Panc1 (cell line): ENCODE data around the gene ABHD15. TPM values are rescaled to one million over a fixed set of nuclear protein-coding genes. Genes with fewer than 3 reads are reported as not detected.

Experiments used
- ATAC-seq: fragments of 200-7000 bp; cut with Tn5 transposase; 2 replicates; pipeline ENCODE4 v1.9.1; 2020; ENCODE audit warnings: mild to moderate bottlenecking, moderate library complexity
- BruUV-seq: library from RNA; stranded (reverse); fragments of 400-500 nt; replicated peaks from 2 replicates; lab custom pipeline; 2021; lab: Mats Ljungman, UMichigan
- CTCF ChIA-PET: fragments of 300-600 bp; sonication (Branson Sonifier 250); formaldehyde crosslinking; loops from one replicate; lab custom pipeline; 2022; ENCODE audit warnings: antibody characterized with exemption; lab: Charles Lee
- POLR2A ChIA-PET: fragments of 300-600 bp; sonication (Branson Sonifier 250); formaldehyde crosslinking; loops from one replicate; lab custom pipeline; 2022; ENCODE audit warnings: antibody characterized with exemption; lab: Charles Lee
- DNase-seq: peaks from one replicate; pipeline ENCODE4 v3.0.0-alpha.2; 2010; ENCODE audit warnings: low read depth, low spot score
- H3K27ac ChIP-seq: 2 replicates; pipeline ENCODE4 v1.5.1; 2011; ENCODE audit warnings: mild to moderate bottlenecking, low read length, inconsistent platforms
- H3K27me3 ChIP-seq: fragments of 200-500 bp; sonication (Bioruptor generic); 2 replicates; pipeline ENCODE4 v1.6.0; 2014; ENCODE audit warnings: low read length, inconsistent platforms; ENCODE audit not compliant: control insufficient read depth, insufficient read depth
- H3K36me3 ChIP-seq: fragments of 200-500 bp; sonication (Bioruptor generic); 2 replicates; pipeline ENCODE4 v1.5.1; 2014; ENCODE audit warnings: inconsistent platforms, mild to moderate bottlenecking, low read length, moderate library complexity; ENCODE audit not compliant: control insufficient read depth, insufficient read depth
- H3K4me1 ChIP-seq: 2 replicates; pipeline ENCODE4 v1.5.1; 2011; ENCODE audit warnings: inconsistent platforms, mild to moderate bottlenecking, low read length, moderate library complexity; ENCODE audit not compliant: control insufficient read depth, insufficient read depth
- H3K4me3 ChIP-seq, 2 experiments: 2 replicates each; pipeline ENCODE4 v1.5.1; 2011 to 2012; ENCODE audit warnings: low read depth in 2 of 2, low read length in 2 of 2, mild to moderate bottlenecking in 2 of 2, inconsistent platforms in 1 of 2, moderate library complexity in 1 of 2
- H3K9me3 ChIP-seq: fragments of 200-500 bp; sonication (Bioruptor generic); 2 replicates; pipeline ENCODE4 v1.5.1; 2014; ENCODE audit warnings: low read depth, mild to moderate bottlenecking, inconsistent platforms, low read length, moderate library complexity; ENCODE audit not compliant: control insufficient read depth, insufficient read depth
- CTCF ChIP-seq: fragments of 450-650 bp; IDR thresholded peaks from 2 replicates; pipeline ENCODE4 v1.5.1; 2017; ENCODE audit warnings: mild to moderate bottlenecking
- POLR2AphosphoS5 ChIP-seq: IDR thresholded peaks from 2 replicates; pipeline ENCODE4 v1.6.1; 2012; ENCODE audit warnings: mild to moderate bottlenecking, low read depth, low read length, moderate library complexity
- SIN3A ChIP-seq: IDR thresholded peaks from 2 replicates; pipeline ENCODE4 v1.6.1; 2012; ENCODE audit warnings: low read depth, mild to moderate bottlenecking, low read length, moderate library complexity, borderline replicate concordance; ENCODE audit not compliant: insufficient read depth
- TCF7L2 ChIP-seq: IDR thresholded peaks from 2 replicates; pipeline ENCODE4 v1.6.1; 2011; ENCODE audit warnings: mild to moderate bottlenecking, low read depth, low read length, inconsistent platforms
- in situ Hi-C: cut with HindIII; loops from 2 replicates; pipeline ENCODE4 v1.10.0; 2016; ENCODE audit warnings: low sequenced_read_pairs, low pct_unique_long_range_greater_than_20kb
- intact Hi-C: fragments of 100-400 bp; cut with micrococcal nuclease; formaldehyde crosslinking; loops from one replicate; pipeline ENCODE4 v1.10.0; 2022; ENCODE audit not compliant: unreplicated experiment
- total RNA-seq: library from RNA; stranded (reverse); gene quantifications from one replicate; pipeline ENCODE4 v1.2.1, GENCODE V29; 2021; ENCODE audit not compliant: unreplicated experiment
- TF ChIP-seq, protein P1 (sequence below), 2 experiments: IDR thresholded peaks; 2 replicates each; pipeline ENCODE4 v1.6.1; 2011 to 2012; ENCODE audit warnings: low read depth in 2 of 2, control low read depth in 1 of 2, low read length in 1 of 2, mild to moderate bottlenecking in 1 of 2, moderate library complexity in 1 of 2; ENCODE audit not compliant: insufficient read depth in 1 of 2

Gene ABHD15
- total RNA-seq, 1 experiment from 2014 or later: 33.7 TPM

DNA sequence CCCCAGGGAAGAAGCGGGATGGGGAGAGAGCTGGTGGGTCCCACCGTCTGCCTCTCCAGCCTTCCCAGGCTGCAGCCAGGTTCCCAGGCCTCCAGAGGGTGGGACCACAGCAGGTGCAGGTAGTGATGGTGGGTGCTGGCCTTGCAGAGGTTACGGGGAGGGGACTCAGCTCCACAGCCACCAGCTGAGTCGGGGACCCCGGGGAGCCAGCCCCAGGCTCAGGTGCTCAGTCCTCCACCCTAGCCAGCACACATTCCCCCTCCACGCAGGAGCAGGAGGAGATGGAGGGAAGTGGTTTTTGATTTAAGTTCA lies 6.7 kb upstream of the ABHD15 start:
- ATAC-seq: no peak
- DNase-seq: no peak
- Histone ChIP-seq H3K27ac (no peak overlapping the region), H3K9me3 (no peaks in the 10 kb centered on the region), H3K27me3 (no peaks in the 10 kb centered on the region), H3K4me1 (peaks cover 7% of the 10 kb centered on the region), H3K4me3 (no peak overlapping the region), H3K36me3 (no peaks in the 10 kb centered on the region)
- CTCF ChIA-PET: interaction anchor here (1.8 kb wide), 1 partner anchor 44 kb away, joined by 9 read pairs; no protein-coding TSS in a partner anchor
- TSS peak; percentile 87 for BruUV-seq
- TF ChIP-seq TCF7L2: no peak
- TF ChIP-seq CTCF: no peak
- no peak for TF ChIP-seq SIN3A
- TF ChIP-seq, protein P1, sequence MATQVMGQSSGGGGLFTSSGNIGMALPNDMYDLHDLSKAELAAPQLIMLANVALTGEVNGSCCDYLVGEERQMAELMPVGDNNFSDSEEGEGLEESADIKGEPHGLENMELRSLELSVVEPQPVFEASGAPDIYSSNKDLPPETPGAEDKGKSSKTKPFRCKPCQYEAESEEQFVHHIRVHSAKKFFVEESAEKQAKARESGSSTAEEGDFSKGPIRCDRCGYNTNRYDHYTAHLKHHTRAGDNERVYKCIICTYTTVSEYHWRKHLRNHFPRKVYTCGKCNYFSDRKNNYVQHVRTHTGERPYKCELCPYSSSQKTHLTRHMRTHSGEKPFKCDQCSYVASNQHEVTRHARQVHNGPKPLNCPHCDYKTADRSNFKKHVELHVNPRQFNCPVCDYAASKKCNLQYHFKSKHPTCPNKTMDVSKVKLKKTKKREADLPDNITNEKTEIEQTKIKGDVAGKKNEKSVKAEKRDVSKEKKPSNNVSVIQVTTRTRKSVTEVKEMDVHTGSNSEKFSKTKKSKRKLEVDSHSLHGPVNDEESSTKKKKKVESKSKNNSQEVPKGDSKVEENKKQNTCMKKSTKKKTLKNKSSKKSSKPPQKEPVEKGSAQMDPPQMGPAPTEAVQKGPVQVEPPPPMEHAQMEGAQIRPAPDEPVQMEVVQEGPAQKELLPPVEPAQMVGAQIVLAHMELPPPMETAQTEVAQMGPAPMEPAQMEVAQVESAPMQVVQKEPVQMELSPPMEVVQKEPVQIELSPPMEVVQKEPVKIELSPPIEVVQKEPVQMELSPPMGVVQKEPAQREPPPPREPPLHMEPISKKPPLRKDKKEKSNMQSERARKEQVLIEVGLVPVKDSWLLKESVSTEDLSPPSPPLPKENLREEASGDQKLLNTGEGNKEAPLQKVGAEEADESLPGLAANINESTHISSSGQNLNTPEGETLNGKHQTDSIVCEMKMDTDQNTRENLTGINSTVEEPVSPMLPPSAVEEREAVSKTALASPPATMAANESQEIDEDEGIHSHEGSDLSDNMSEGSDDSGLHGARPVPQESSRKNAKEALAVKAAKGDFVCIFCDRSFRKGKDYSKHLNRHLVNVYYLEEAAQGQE (IDR thresholded peaks at IDR 0.05; ENCODE audit: insufficient read depth in 1 of 2, low read depth in 2 of 2, low read length in 1 of 2): no peak
- POLR2A ChIA-PET: no interaction called here
- in situ Hi-C loops (no loop called here), intact Hi-C loops (no loop called here)

DNA sequence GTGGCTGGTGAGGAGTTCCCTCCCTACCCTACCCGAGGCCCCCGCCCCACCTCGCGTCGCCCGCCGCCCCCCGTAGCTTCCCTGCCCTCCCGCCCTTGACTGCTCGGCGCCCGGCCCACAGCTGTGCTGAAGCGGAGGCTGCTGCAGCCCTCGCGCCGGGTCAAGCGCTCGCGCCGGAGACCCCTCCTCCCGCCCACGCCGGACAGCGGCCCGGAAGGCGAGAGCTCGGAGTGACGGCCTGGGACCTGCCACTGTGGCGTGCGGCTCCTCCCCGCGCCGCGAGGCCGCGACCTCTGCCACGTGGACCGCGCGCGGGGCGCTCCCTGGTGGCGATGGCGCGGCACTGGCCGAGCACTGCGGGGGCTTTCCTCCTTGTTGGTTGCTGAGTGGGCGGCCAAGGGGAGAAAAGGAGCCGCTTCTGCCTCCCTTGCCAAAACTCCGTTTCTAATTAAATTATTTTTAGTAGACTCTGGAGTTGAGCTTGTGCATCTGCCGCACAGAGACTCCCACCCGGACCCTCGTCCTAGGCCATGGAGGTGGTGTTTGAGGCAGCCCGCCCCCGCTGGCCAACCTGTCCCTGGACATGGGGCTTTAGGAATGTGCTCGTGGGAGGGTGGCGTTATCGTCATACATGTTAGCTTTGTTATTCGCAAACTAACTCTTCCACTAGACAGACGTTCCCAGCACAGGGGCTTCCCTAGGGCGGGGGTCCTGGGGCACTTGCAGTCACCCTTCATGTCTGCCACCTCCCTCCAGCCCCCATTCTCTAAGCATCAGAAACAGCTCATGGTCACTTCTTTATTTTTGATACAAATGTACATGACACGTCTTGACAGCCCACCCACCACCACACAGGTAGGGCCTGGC lies 6.1 kb upstream of the ABHD15 start:
- Histone ChIP-seq H3K27me3 (no peaks in the 10 kb centered on the region), H3K27ac (no peak overlapping the region), H3K9me3 (no peaks in the 10 kb centered on the region), H3K4me1 (peaks cover 7% of the 10 kb centered on the region), H3K4me3 (no peak overlapping the region), H3K36me3 (no peaks in the 10 kb centered on the region)
- no peak for DNase-seq
- in situ Hi-C loops: no loop called here
- no peak for ATAC-seq
- BruUV-seq: no TSS peak
- ChIA-PET POLR2A (no interaction called here), CTCF (interaction anchor here (0.6 to 1.8 kb wide), 2 partner anchors 45 to 104 kb away, joined by 3 to 9 read pairs; no protein-coding TSS in a partner anchor)
- intact Hi-C loops: no loop called here
- TF ChIP-seq CTCF (peak; percentile 80), POLR2AphosphoS5 (no peak)
